HEK293 (cell line): ENCODE results near the gene UCK1.

Experiments
- MYNN ChIP-seq: fragments of 450-650 bp; formaldehyde crosslinking; IDR thresholded peaks from 2 replicates; pipeline ENCODE4 v1.5.1; 2016; ENCODE audit warnings: missing biosample characterization, missing genetic modification characterization, borderline replicate concordance
- RBAK ChIP-seq: fragments of 450-650 bp; formaldehyde crosslinking; IDR thresholded peaks from 2 replicates; pipeline ENCODE4 v1.5.1; 2016; ENCODE audit warnings: missing biosample characterization, missing genetic modification characterization
- ZNF747 ChIP-seq: fragments of 450-650 bp; formaldehyde crosslinking; IDR thresholded peaks from 2 replicates; pipeline ENCODE4 v1.5.1; 2016; ENCODE audit warnings: missing biosample characterization, missing genetic modification characterization
- ZNF76 ChIP-seq: fragments of 450-650 bp; formaldehyde crosslinking; IDR thresholded peaks from 2 replicates; pipeline ENCODE4; 2016; ENCODE audit warnings: low read depth, missing biosample characterization, missing genetic modification characterization, borderline replicate concordance
- ZNF830 ChIP-seq: fragments of 450-650 bp; IDR thresholded peaks from 2 replicates; pipeline ENCODE4 v1.5.0; 2018; ENCODE audit warnings: missing biosample characterization, missing genetic modification characterization, low read depth, mild to moderate bottlenecking, moderate library complexity
- TF ChIP-seq, protein P1 (sequence below): fragments of 450-650 bp; formaldehyde crosslinking; IDR thresholded peaks from 2 replicates; pipeline ENCODE4 v1.5.1; 2016; ENCODE audit warnings: missing biosample characterization, missing genetic modification characterization
- TF ChIP-seq, protein P2 (sequence below): fragments of 450-650 bp; formaldehyde crosslinking; IDR thresholded peaks from 2 replicates; pipeline ENCODE4 v1.5.1; 2016; ENCODE audit warnings: missing biosample characterization, missing genetic modification characterization
- TF ChIP-seq, protein P3 (sequence below): fragments of 450-650 bp; formaldehyde crosslinking; IDR thresholded peaks from 2 replicates; pipeline ENCODE4 v1.5.1; 2016; ENCODE audit warnings: missing biosample characterization, missing genetic modification characterization
- TF ChIP-seq, protein P4 (sequence below): fragments of 450-650 bp; formaldehyde crosslinking; optimal IDR thresholded peaks from 2 replicates; pipeline ENCODE3; 2016; ENCODE audit warnings: missing biosample characterization, mild to moderate bottlenecking, missing genetic modification characterization

DNA sequence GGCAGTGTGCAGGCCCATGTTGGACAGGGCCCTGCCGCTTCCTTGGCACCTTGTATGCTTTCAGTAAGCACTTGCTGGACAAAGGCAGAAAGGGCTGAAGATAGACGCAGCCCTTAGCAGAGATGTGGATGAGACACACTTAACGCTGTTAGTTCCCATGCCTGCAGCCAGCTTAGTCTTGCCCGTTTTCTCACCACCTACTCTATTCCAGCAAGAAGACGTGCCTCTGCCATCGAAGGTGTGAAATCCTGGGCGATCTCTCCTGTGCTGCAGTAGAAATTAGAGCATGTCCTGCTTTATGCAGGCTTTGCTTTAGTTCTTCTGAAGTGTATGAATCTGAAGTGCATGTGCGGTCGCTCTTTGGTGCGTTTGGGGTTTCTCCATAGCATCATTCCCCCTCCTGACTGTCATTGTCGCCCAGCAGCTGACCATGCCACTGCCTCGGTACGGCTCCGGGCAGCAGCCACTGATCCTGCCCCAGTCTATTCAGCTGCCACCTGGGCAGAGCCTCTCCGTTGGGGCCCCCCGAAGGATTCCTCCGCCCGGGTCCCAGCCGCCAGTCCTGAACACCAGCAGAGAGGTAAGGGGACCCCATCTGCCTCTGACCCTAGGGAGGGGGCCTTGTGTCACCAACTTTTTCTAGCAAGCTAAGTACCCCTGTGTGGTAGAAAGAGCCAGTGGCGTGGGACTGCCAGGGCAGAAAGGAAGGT lies 39.9 kb downstream of the UCK1 start:
- TF ChIP-seq ZNF830 (tag by site-specific recombination) (no peak), RBAK (no peak), ZNF747 (no peak), ZNF76 (tag by site-specific recombination) (no peak), MYNN (tag by site-specific recombination) (no peak)
- TF ChIP-seq, protein P1, sequence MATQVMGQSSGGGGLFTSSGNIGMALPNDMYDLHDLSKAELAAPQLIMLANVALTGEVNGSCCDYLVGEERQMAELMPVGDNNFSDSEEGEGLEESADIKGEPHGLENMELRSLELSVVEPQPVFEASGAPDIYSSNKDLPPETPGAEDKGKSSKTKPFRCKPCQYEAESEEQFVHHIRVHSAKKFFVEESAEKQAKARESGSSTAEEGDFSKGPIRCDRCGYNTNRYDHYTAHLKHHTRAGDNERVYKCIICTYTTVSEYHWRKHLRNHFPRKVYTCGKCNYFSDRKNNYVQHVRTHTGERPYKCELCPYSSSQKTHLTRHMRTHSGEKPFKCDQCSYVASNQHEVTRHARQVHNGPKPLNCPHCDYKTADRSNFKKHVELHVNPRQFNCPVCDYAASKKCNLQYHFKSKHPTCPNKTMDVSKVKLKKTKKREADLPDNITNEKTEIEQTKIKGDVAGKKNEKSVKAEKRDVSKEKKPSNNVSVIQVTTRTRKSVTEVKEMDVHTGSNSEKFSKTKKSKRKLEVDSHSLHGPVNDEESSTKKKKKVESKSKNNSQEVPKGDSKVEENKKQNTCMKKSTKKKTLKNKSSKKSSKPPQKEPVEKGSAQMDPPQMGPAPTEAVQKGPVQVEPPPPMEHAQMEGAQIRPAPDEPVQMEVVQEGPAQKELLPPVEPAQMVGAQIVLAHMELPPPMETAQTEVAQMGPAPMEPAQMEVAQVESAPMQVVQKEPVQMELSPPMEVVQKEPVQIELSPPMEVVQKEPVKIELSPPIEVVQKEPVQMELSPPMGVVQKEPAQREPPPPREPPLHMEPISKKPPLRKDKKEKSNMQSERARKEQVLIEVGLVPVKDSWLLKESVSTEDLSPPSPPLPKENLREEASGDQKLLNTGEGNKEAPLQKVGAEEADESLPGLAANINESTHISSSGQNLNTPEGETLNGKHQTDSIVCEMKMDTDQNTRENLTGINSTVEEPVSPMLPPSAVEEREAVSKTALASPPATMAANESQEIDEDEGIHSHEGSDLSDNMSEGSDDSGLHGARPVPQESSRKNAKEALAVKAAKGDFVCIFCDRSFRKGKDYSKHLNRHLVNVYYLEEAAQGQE: no peak
- TF ChIP-seq, protein P2, sequence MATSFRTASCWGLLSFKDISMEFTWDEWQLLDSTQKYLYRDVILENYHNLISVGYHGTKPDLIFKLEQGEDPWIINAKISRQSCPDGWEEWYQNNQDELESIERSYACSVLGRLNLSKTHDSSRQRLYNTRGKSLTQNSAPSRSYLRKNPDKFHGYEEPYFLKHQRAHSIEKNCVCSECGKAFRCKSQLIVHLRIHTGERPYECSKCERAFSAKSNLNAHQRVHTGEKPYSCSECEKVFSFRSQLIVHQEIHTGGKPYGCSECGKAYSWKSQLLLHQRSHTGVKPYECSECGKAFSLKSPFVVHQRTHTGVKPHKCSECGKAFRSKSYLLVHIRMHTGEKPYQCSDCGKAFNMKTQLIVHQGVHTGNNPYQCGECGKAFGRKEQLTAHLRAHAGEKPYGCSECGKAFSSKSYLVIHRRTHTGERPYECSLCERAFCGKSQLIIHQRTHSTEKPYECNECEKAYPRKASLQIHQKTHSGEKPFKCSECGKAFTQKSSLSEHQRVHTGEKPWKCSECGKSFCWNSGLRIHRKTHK (tag by site-specific recombination): no peak
- TF ChIP-seq, protein P3, sequence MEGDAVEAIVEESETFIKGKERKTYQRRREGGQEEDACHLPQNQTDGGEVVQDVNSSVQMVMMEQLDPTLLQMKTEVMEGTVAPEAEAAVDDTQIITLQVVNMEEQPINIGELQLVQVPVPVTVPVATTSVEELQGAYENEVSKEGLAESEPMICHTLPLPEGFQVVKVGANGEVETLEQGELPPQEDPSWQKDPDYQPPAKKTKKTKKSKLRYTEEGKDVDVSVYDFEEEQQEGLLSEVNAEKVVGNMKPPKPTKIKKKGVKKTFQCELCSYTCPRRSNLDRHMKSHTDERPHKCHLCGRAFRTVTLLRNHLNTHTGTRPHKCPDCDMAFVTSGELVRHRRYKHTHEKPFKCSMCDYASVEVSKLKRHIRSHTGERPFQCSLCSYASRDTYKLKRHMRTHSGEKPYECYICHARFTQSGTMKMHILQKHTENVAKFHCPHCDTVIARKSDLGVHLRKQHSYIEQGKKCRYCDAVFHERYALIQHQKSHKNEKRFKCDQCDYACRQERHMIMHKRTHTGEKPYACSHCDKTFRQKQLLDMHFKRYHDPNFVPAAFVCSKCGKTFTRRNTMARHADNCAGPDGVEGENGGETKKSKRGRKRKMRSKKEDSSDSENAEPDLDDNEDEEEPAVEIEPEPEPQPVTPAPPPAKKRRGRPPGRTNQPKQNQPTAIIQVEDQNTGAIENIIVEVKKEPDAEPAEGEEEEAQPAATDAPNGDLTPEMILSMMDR (tag by site-specific recombination): no peak
- TF ChIP-seq, protein P4, sequence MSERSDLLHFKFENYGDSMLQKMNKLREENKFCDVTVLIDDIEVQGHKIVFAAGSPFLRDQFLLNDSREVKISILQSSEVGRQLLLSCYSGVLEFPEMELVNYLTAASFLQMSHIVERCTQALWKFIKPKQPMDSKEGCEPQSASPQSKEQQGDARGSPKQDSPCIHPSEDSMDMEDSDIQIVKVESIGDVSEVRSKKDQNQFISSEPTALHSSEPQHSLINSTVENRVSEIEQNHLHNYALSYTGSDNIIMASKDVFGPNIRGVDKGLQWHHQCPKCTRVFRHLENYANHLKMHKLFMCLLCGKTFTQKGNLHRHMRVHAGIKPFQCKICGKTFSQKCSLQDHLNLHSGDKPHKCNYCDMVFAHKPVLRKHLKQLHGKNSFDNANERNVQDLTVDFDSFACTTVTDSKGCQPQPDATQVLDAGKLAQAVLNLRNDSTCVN (tag by site-specific recombination): no peak
